HL-60 (cell line): ENCODE data around the gene FBXO3.

ENCODE experiments used
- POLR2AphosphoS5 ChIP-seq: IDR thresholded peaks from 2 replicates; pipeline ENCODE4 v1.6.1; 2012; ENCODE audit warnings: low read depth
- SPI1 ChIP-seq: IDR thresholded peaks from 2 replicates; pipeline ENCODE4 v1.6.1; 2012; ENCODE audit warnings: low read depth, mild to moderate bottlenecking, borderline replicate concordance
- TF ChIP-seq, protein P1 (sequence below): IDR thresholded peaks from one replicate; pipeline ENCODE4 v1.5.1; 2011; ENCODE audit warnings: low read length, control low read depth, inconsistent platforms; ENCODE audit not compliant: insufficient read depth
- TF ChIP-seq, protein P2 (sequence below): IDR thresholded peaks from 2 replicates; pipeline ENCODE4 v1.6.1; 2012; ENCODE audit warnings: low read depth; ENCODE audit not compliant: insufficient replicate concordance

- TF ChIP-seq, protein P1, sequence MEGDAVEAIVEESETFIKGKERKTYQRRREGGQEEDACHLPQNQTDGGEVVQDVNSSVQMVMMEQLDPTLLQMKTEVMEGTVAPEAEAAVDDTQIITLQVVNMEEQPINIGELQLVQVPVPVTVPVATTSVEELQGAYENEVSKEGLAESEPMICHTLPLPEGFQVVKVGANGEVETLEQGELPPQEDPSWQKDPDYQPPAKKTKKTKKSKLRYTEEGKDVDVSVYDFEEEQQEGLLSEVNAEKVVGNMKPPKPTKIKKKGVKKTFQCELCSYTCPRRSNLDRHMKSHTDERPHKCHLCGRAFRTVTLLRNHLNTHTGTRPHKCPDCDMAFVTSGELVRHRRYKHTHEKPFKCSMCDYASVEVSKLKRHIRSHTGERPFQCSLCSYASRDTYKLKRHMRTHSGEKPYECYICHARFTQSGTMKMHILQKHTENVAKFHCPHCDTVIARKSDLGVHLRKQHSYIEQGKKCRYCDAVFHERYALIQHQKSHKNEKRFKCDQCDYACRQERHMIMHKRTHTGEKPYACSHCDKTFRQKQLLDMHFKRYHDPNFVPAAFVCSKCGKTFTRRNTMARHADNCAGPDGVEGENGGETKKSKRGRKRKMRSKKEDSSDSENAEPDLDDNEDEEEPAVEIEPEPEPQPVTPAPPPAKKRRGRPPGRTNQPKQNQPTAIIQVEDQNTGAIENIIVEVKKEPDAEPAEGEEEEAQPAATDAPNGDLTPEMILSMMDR, result no peak
- no peak for TF ChIP-seq SPI1
- TF ChIP-seq POLR2AphosphoS5, result no peak
- TF ChIP-seq, protein P2, sequence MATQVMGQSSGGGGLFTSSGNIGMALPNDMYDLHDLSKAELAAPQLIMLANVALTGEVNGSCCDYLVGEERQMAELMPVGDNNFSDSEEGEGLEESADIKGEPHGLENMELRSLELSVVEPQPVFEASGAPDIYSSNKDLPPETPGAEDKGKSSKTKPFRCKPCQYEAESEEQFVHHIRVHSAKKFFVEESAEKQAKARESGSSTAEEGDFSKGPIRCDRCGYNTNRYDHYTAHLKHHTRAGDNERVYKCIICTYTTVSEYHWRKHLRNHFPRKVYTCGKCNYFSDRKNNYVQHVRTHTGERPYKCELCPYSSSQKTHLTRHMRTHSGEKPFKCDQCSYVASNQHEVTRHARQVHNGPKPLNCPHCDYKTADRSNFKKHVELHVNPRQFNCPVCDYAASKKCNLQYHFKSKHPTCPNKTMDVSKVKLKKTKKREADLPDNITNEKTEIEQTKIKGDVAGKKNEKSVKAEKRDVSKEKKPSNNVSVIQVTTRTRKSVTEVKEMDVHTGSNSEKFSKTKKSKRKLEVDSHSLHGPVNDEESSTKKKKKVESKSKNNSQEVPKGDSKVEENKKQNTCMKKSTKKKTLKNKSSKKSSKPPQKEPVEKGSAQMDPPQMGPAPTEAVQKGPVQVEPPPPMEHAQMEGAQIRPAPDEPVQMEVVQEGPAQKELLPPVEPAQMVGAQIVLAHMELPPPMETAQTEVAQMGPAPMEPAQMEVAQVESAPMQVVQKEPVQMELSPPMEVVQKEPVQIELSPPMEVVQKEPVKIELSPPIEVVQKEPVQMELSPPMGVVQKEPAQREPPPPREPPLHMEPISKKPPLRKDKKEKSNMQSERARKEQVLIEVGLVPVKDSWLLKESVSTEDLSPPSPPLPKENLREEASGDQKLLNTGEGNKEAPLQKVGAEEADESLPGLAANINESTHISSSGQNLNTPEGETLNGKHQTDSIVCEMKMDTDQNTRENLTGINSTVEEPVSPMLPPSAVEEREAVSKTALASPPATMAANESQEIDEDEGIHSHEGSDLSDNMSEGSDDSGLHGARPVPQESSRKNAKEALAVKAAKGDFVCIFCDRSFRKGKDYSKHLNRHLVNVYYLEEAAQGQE, result no peak
Measured at GRCh38 chr11:33773404-33773986, 825 bp downstream of the FBXO3 start.
